Mesothelial cell of epicardium (in vitro differentiated cells): Measurements from ENCODE around the gene PKP1. TPM values are rescaled to one million over a fixed set of nuclear protein-coding genes. Genes with fewer than 3 reads are reported as not detected.

Source experiments
- DNase-seq, 2 experiments: peaks; one replicate each; pipeline ENCODE4 v3.0.0; 2021; ENCODE audit warnings: low spot score in 2 of 2; ENCODE audit not compliant: unreplicated experiment in 2 of 2
- H3K27ac Mint-ChIP-seq: 2 replicates; pipeline ENCODE4 v1.8.0; 2021; ENCODE audit warnings: mixed read lengths
- H3K27me3 Mint-ChIP-seq: 2 replicates; pipeline ENCODE4 v1.8.0; 2021; ENCODE audit warnings: low read depth, mixed read lengths
- H3K36me3 Mint-ChIP-seq: 2 replicates; pipeline ENCODE4 v1.8.0; 2021; ENCODE audit warnings: mixed read lengths
- H3K4me1 Mint-ChIP-seq: 2 replicates; pipeline ENCODE4 v1.8.0; 2021; ENCODE audit warnings: mixed read lengths
- H3K4me3 Mint-ChIP-seq: 2 replicates; pipeline ENCODE4 v1.8.0; 2021; ENCODE audit warnings: mild to moderate bottlenecking, moderate library complexity, mixed read lengths
- H3K9me3 Mint-ChIP-seq: 2 replicates; pipeline ENCODE4 v1.8.0; 2021; ENCODE audit warnings: mixed read lengths
- total RNA-seq: library from RNA; stranded (reverse); gene quantifications from 3 replicates; pipeline ENCODE4 v1.2.1, GENCODE V29; 2021
- TF ChIP-seq, protein P1 (sequence below): fragments of 200-600 bp; sonication (generic); IDR thresholded peaks from one replicate; pipeline ENCODE4 v1.5.0; 2021; ENCODE audit warnings: antibody characterized with exemption; ENCODE audit not compliant: unreplicated experiment

The PKP1 gene
- total RNA-seq, 1 donor from 2014 or later: 0.54 TPM

DNA sequence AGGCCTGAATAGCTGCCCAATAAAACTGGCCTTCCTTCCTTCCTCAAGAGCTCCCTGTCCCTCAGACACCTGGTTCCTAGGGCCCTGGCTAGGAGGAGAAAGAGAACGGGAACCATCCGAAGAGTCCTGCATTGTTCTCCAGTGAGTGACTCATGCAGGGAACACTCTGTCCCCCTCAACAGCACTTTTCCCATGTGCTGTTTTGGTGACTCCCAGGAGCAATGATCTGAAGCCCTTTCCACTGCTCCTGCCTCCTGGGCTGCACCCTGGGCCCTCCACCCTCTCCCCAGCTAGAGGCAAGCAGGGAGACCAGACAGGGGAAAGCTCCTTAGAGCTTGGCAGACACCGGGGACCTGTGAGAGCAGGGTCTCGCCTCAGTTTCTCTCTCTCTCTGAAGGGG, 75.3 kb downstream of the PKP1 start:
- Mint-ChIP-seq H3K27me3 (no peaks in the 10 kb centered on the region), H3K4me3 (no peak overlapping the region), H3K4me1 (peaks cover 11% of the 10 kb centered on the region), H3K9me3 (no peaks in the 10 kb centered on the region), H3K27ac (no peak overlapping the region), H3K36me3 (no peaks in the 10 kb centered on the region)
- TF ChIP-seq, protein P1, sequence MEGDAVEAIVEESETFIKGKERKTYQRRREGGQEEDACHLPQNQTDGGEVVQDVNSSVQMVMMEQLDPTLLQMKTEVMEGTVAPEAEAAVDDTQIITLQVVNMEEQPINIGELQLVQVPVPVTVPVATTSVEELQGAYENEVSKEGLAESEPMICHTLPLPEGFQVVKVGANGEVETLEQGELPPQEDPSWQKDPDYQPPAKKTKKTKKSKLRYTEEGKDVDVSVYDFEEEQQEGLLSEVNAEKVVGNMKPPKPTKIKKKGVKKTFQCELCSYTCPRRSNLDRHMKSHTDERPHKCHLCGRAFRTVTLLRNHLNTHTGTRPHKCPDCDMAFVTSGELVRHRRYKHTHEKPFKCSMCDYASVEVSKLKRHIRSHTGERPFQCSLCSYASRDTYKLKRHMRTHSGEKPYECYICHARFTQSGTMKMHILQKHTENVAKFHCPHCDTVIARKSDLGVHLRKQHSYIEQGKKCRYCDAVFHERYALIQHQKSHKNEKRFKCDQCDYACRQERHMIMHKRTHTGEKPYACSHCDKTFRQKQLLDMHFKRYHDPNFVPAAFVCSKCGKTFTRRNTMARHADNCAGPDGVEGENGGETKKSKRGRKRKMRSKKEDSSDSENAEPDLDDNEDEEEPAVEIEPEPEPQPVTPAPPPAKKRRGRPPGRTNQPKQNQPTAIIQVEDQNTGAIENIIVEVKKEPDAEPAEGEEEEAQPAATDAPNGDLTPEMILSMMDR: no peak
- no peak for DNase-seq

GRCh38 chr1:201359031-201359872, 75.9 kb downstream of the PKP1 start:
- peaks cover 10% of the 10 kb centered on the region for H3K4me1 Mint-ChIP-seq
- no peak overlapping the region for H3K27ac Mint-ChIP-seq
- no peaks in the 10 kb centered on the region for H3K27me3 Mint-ChIP-seq
- H3K9me3 Mint-ChIP-seq: no peaks in the 10 kb centered on the region
- TF ChIP-seq, protein P1: no peak
- H3K4me3 Mint-ChIP-seq: no peak overlapping the region
- DNase-seq: no peak
- H3K36me3 Mint-ChIP-seq: no peaks in the 10 kb centered on the region

GRCh38 chr1:201359873-201360210, 76.5 kb downstream of the PKP1 start:
- TF ChIP-seq, protein P1: no peak
- Mint-ChIP-seq H3K27me3 (no peaks in the 10 kb centered on the region), H3K27ac (no peak overlapping the region), H3K4me1 (peaks cover 10% of the 10 kb centered on the region), H3K36me3 (no peaks in the 10 kb centered on the region), H3K4me3 (no peak overlapping the region), H3K9me3 (no peaks in the 10 kb centered on the region)
- DNase-seq: no peak

DNA sequence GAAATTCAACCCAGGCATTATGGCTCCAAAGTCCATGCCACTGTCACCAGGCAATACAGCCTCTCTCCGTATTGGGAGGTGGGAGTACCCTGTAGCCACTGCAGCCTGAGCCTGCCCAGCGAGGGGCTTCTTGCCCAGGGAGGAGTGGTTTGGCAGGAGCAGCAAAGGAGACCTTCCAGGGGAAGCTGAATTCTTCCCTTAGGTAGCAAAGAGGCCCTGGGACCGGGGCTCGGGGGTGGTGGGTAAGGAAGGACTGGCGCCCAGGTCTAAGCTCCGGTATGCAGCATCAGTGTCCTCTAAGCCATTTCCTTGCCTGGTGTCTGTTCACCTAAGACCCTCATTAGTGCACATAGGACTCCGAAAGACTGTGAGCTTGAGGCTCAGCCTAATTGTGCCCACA, 77.2 kb downstream of the PKP1 start:
- no peaks in the 10 kb centered on the region for H3K9me3 Mint-ChIP-seq
- TF ChIP-seq, protein P1: no peak
- no peak for DNase-seq
- peaks cover 10% of the 10 kb centered on the region for H3K4me1 Mint-ChIP-seq
- no peak overlapping the region for H3K27ac Mint-ChIP-seq
- H3K4me3 Mint-ChIP-seq: no peak overlapping the region
- no peaks in the 10 kb centered on the region for H3K27me3 Mint-ChIP-seq
- no peaks in the 10 kb centered on the region for H3K36me3 Mint-ChIP-seq

DNA sequence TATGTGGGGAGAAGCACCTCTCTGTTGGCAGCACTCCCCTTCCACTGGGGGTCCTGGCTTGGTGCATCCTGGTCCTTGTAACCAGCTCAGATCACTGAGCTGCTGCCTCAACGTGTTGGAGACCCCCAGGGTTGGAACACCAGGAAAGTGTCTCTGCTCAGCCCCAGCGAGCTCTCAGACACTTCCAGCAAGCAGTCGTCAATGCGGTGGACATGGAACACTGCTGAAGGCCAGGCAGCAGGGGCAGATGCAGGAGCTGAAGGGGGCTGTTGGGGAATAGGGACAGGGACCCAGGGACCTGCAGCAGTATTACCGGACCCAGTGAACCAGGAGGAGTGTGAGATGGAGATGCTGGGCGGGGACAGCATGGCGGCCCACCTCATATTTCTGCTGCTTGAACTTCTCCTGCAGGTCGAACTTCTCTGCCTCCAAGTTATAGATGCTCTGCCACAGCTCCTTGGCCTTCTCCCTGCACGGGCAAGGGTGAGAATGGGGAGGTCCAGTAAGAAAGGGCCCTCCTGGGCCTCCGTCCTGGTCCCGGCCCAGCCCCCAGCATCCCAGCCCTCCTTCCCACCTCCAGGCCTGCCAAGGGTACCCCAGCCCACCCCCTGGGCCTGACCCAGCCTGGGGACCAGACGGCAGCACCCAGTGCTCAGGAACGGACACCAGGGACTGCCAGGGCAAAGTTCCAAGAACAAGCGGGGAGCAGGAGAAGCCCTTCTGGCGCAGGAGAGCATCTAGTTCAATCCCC, 77.8 kb downstream of the PKP1 start:
- Mint-ChIP-seq H3K36me3 (no peaks in the 10 kb centered on the region), H3K27ac (no peak overlapping the region), H3K4me3 (no peak overlapping the region), H3K27me3 (no peaks in the 10 kb centered on the region), H3K4me1 (peaks cover 10% of the 10 kb centered on the region), H3K9me3 (no peaks in the 10 kb centered on the region)
- TF ChIP-seq, protein P1: no peak
- DNase-seq: no peak
